Activated naive CD4-positive, alpha-beta T cell treated with anti-CD3 and anti-CD28 coated beads, Interleukin-2, amount 10 ng/mL, durations not matched to agents 7 days and 5 days (primary cell): ENCODE data around the gene GPR153.

Experiments used
- CTCF ChIA-PET: fragments of 350-600 bp; sonication (Branson Sonifier 250); formaldehyde crosslinking; loops from one replicate; lab custom pipeline; 2021; ENCODE audit warnings: antibody characterized with exemption; lab: Charles Lee
- DNase-seq: peaks from one replicate; pipeline ENCODE4 v3.0.0-alpha.2; 2020
- H3K27ac Mint-ChIP-seq: one replicate; pipeline ENCODE4 v1.8.0; 2021; ENCODE audit warnings: mild to moderate bottlenecking, moderate library complexity, mixed read lengths
- H3K27me3 Mint-ChIP-seq: one replicate; pipeline ENCODE4 v1.8.0; 2021; ENCODE audit warnings: mild to moderate bottlenecking, mixed read lengths
- H3K36me3 Mint-ChIP-seq: one replicate; pipeline ENCODE4 v1.8.0; 2021; ENCODE audit warnings: mixed read lengths
- H3K4me1 Mint-ChIP-seq: one replicate; pipeline ENCODE4 v1.8.0; 2021; ENCODE audit warnings: mixed read lengths
- H3K4me3 Mint-ChIP-seq: one replicate; pipeline ENCODE4 v1.8.0; 2021; ENCODE audit warnings: mild to moderate bottlenecking, moderate library complexity, mixed read lengths
- H3K9me3 Mint-ChIP-seq: one replicate; pipeline ENCODE4 v1.8.0; 2021; ENCODE audit warnings: mixed read lengths

The GPR153 gene

DNA sequence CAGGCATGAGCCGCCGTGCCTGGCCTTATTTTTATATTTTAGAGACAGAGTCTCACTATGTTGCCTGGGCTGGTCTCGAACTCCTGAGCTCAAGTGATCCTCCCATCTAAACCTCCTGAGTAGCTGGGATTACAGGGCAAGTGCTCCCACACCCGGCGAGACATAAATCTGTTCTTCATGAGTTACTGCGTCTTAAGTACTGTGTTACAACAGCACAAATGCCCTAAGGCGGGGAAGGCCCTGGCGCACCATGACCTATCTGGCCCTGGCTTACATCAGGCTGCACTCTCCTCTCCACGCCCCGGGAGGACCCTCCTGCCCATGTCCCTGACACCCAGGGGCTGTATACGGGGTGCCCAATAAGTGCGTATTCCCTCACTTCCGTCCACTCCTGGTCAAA is 4.3 kb downstream of the GPR153 start:
- no peak for DNase-seq
- no peaks in the 10 kb centered on the region for H3K36me3 Mint-ChIP-seq
- H3K4me1 Mint-ChIP-seq = peaks cover 10% of the 10 kb centered on the region
- H3K27me3 Mint-ChIP-seq = peaks cover 72% of the 10 kb centered on the region
- H3K9me3 Mint-ChIP-seq = no peaks in the 10 kb centered on the region
- H3K4me3 Mint-ChIP-seq = no peak overlapping the region
- CTCF ChIA-PET = interaction anchor here (2.8 kb wide), 1 partner anchor 10 kb away, joined by 11 read pairs; no protein-coding TSS in a partner anchor
- no peak overlapping the region for H3K27ac Mint-ChIP-seq

GRCh38 chr1:6254691-6255090 is 6.2 kb downstream of the GPR153 start:
- peaks cover 80% of the 10 kb centered on the region for H3K27me3 Mint-ChIP-seq
- DNase-seq = no peak
- no peak overlapping the region for H3K27ac Mint-ChIP-seq
- CTCF ChIA-PET = interaction anchor here (2.8 kb wide), 1 partner anchor 8 kb away, joined by 11 read pairs; no protein-coding TSS in a partner anchor
- no peaks in the 10 kb centered on the region for H3K36me3 Mint-ChIP-seq
- H3K9me3 Mint-ChIP-seq = no peaks in the 10 kb centered on the region
- H3K4me1 Mint-ChIP-seq = peaks cover 7% of the 10 kb centered on the region
- no peak overlapping the region for H3K4me3 Mint-ChIP-seq

DNA sequence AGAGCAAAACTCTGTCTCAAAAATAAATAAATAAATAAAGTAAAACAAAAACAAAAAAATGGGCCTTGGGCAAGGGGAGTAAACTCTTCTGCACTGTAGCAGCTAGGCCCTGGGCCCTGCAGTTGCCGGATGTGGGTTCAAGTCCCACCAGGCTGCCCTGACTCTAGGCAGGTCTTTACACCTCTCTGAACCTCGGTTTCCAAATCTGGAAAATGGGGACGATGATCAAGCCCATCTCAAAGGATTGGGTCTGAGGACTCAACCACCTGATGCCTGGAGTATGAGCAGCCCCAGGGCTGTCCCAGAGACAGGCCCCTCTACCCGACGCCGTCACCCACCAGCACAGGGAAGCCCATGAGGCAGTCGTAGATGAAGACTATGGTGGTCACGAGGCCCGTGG is 7.5 kb downstream of the GPR153 start:
- Mint-ChIP-seq H3K36me3 (no peaks in the 10 kb centered on the region), H3K27ac (no peak overlapping the region), H3K4me1 (peaks cover 2% of the 10 kb centered on the region), H3K27me3 (peaks cover 75% of the 10 kb centered on the region), H3K4me3 (no peak overlapping the region), H3K9me3 (no peaks in the 10 kb centered on the region)
- no peak for DNase-seq
- CTCF ChIA-PET = interaction anchor here (0.6 kb wide), 1 partner anchor 150 kb away, joined by 3 read pairs; no protein-coding TSS in a partner anchor

DNA sequence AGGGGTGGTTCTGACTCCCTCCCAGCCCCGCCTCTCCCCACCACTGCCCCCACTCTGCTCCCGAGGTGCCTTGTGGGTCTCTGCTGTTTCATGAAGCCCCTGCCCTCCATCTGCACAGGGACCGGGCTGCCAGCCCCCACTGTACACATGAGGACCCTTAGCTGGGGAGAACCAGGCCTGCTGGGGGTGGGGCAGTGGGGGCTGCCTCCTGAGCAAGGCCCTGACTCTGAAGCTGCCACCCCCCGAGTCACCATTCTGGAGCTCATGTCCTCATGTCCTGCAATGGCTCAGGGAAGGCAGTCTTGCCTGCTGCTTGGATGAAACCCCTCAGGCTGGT is 8.6 kb downstream of the GPR153 start:
- Mint-ChIP-seq H3K4me1 (peaks cover 5% of the 10 kb centered on the region), H3K4me3 (no peak overlapping the region), H3K27me3 (peaks cover 75% of the 10 kb centered on the region), H3K36me3 (no peaks in the 10 kb centered on the region), H3K27ac (no peak overlapping the region), H3K9me3 (no peaks in the 10 kb centered on the region)
- CTCF ChIA-PET = interaction anchor here (1.0 kb wide), 1 partner anchor 42 kb away, joined by 3 read pairs; no protein-coding TSS in a partner anchor
- no peak for DNase-seq

DNA sequence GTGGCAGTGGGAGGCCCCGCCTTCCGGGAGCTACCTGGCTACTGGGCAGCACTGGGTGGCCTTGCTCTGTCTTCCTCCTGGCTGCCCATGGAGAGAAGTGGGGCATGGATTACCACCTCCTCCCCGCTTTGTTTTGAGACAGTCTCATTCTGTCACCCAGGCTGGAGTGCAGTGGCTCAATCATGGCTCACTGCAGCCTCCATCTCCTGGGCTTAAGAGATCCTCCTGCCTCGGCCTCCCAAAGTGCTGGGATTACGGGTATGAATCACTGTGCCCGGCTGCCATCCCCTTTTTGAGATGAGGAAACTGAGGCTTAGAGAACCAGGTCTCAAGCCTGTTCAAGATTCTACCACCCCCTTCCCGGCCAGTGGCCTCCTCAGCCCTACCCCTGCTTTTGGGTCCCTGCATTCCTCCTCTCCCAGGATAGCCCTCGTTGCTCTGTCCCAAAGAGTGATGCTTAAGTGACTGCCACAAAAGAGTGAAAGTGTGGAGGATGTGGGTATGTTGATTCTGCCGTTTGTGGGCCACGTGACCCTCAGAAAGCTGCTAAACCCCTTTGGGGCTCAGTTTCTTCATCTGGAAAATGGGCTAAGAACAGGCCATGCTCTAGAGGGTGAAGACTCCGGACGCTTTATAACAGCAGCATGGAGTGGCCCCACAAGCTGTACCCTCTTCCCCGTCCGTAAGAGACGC is 9.1 kb downstream of the GPR153 start:
- Mint-ChIP-seq H3K4me3 (no peak overlapping the region), H3K36me3 (no peaks in the 10 kb centered on the region), H3K27ac (no peak overlapping the region), H3K27me3 (peaks cover 75% of the 10 kb centered on the region), H3K4me1 (peaks cover 7% of the 10 kb centered on the region), H3K9me3 (no peaks in the 10 kb centered on the region)
- DNase-seq = no peak
- CTCF ChIA-PET = interaction anchor here (1.0 kb wide), 1 partner anchor 41 kb away, joined by 3 read pairs; no protein-coding TSS in a partner anchor

GRCh38 chr1:6251233-6251632 is 9.7 kb downstream of the GPR153 start:
- CTCF ChIA-PET = interaction anchor here (1.2 to 1.5 kb wide), 2 partner anchors 155 to 172 kb away, joined by 3 to 4 read pairs; no protein-coding TSS in a partner anchor
- peaks cover 13% of the 10 kb centered on the region for H3K4me1 Mint-ChIP-seq
- H3K27me3 Mint-ChIP-seq = peaks cover 78% of the 10 kb centered on the region
- H3K36me3 Mint-ChIP-seq = no peaks in the 10 kb centered on the region
- DNase-seq = no peak
- H3K9me3 Mint-ChIP-seq = no peaks in the 10 kb centered on the region
- no peak overlapping the region for H3K4me3 Mint-ChIP-seq
- H3K27ac Mint-ChIP-seq = no peak overlapping the region

- no peak for DNase-seq
- Mint-ChIP-seq H3K4me3 (no peak overlapping the region), H3K27ac (no peak overlapping the region), H3K4me1 (peaks cover 16% of the 10 kb centered on the region), H3K27me3 (peaks cover 86% of the 10 kb centered on the region), H3K9me3 (no peaks in the 10 kb centered on the region), H3K36me3 (no peaks in the 10 kb centered on the region)
- CTCF ChIA-PET = interaction anchor here (1.2 to 2.9 kb wide), 3 partner anchors 157 to 188 kb away, joined by 3 to 19 read pairs (median 4); no protein-coding TSS in a partner anchor
Measured at GRCh38 chr1:6249739-6250689, 10.9 kb downstream of the GPR153 start.

- H3K4me3 Mint-ChIP-seq = no peak overlapping the region
- H3K4me1 Mint-ChIP-seq = peaks cover 19% of the 10 kb centered on the region
- H3K27ac Mint-ChIP-seq = no peak overlapping the region
- no peaks in the 10 kb centered on the region for H3K9me3 Mint-ChIP-seq
- no peaks in the 10 kb centered on the region for H3K36me3 Mint-ChIP-seq
- DNase-seq = no peak
- peaks cover 88% of the 10 kb centered on the region for H3K27me3 Mint-ChIP-seq
- CTCF ChIA-PET = interaction anchor here (2.9 to 3.9 kb wide), 5 partner anchors 154 to 189 kb away, joined by 13 to 27 read pairs (median 19); partner anchors contain the start of gene HES2
Measured at GRCh38 chr1:6248932-6249738, 11.8 kb downstream of the GPR153 start.

DNA sequence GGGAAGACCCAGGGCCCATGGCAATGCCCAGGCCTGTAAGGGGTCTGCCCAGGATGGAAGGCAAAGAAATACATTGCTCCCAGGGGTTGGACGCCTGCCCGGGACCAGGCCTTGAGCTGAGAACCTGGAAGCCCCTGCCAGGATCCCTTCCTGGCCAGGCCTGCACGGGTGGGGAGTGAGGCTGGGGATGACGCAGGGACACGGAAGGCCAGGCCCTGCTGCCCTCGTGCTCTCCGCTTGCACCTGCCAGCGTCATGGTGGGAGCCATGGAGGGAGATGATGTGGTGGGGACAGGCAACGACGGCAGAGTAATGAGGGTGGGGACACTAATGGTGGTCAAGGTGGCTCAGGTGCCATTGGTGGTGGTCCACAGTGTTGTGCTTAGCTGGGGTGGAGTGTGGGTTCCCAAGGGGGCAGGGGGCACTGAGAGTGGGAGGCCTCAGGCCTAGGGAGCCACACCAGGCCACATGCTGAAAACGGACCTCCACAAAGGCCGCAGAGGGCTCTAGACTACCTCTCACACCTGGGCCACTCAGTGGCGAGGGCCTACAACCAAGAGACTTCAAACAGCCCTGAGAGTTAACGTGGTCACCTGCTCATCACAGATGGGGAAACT is 12.6 kb downstream of the GPR153 start:
- H3K4me1 Mint-ChIP-seq = peaks cover 19% of the 10 kb centered on the region
- H3K36me3 Mint-ChIP-seq = no peaks in the 10 kb centered on the region
- CTCF ChIA-PET = interaction anchor here (1.3 to 3.9 kb wide), 11 partner anchors 10 to 190 kb away, joined by 4 to 37 read pairs (median 13); partner anchors contain the start of gene HES2
- peaks cover 94% of the 10 kb centered on the region for H3K27me3 Mint-ChIP-seq
- H3K4me3 Mint-ChIP-seq = no peak overlapping the region
- H3K27ac Mint-ChIP-seq = no peak overlapping the region
- no peaks in the 10 kb centered on the region for H3K9me3 Mint-ChIP-seq
- DNase-seq = no peak

DNA sequence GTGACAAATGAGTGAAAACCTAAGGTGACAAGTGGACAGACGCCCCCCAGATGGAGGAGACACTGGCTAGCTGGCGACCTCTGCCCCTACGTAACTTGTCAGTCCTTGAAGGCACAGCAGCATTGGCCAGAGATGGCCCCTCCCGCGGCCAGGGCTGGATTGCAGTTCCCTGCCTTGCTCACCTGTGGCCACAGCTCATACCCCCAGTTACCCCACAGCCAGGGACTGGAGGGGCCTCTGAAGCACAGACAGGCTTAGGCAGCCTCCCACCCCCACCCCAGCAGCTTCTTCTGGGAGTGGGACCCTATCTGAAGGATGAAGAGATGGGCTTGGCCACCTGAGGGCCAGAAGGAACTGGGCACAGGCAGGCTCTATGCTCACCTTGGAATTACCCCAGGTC is 13.2 kb downstream of the GPR153 start:
- H3K27me3 Mint-ChIP-seq = peaks cover 95% of the 10 kb centered on the region
- H3K9me3 Mint-ChIP-seq = no peaks in the 10 kb centered on the region
- no peak overlapping the region for H3K4me3 Mint-ChIP-seq
- DNase-seq = no peak
- H3K4me1 Mint-ChIP-seq = peaks cover 19% of the 10 kb centered on the region
- no peaks in the 10 kb centered on the region for H3K36me3 Mint-ChIP-seq
- CTCF ChIA-PET = interaction anchor here (0.9 to 3.9 kb wide), 22 partner anchors 8 to 241 kb away, joined by 3 to 37 read pairs (median 6); partner anchors contain the start of gene HES2
- H3K27ac Mint-ChIP-seq = no peak overlapping the region

- Mint-ChIP-seq H3K4me1 (peaks cover 19% of the 10 kb centered on the region), H3K9me3 (no peaks in the 10 kb centered on the region), H3K27me3 (peaks cover 92% of the 10 kb centered on the region), H3K36me3 (no peaks in the 10 kb centered on the region), H3K27ac (no peak overlapping the region), H3K4me3 (peak overlapping the region; percentile 55)
- DNase-seq = peak; percentile 87
- CTCF ChIA-PET = interaction anchor here (0.7 to 3.9 kb wide), 34 partner anchors 9 to 333 kb away, joined by 3 to 37 read pairs (median 4); partner anchors contain the start of genes ACOT7 and HES2
Measured at GRCh38 chr1:6246497-6247467, 14.1 kb downstream of the GPR153 start.

DNA sequence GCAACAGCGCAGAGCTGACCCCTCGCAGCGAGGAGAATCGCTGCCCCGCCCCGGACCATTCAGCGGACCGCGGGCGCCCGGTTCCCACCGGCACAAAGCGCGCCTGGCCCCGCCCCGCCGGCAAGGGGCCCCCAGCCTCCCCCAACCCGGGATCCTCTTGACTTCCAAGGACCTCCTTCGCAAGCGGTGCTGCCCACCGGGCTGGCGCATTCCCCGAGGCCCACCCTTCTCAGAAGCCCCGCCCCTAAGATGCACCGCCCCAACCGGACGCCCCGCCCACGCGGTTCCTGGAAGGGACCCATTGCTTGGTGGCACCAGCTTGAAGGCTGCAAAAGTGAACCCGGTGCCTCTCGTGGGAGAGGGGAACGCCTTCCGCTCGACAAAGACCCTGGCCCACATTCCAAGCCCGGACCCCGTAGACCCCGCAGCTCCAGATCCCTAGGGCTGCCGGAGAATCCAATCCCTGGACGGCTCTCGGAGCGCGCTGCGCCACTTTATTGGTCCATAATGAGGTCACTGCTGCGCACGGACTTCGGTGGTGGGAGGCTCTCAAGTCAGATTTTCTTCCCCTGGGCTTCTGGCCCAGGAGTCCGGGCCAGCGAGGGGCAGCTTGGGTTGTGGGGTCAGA is 14.9 kb downstream of the GPR153 start:
- Mint-ChIP-seq H3K4me3 (peak overlapping the region; percentile 55), H3K4me1 (peaks cover 26% of the 10 kb centered on the region), H3K9me3 (no peaks in the 10 kb centered on the region), H3K27me3 (peaks cover 92% of the 10 kb centered on the region), H3K36me3 (no peaks in the 10 kb centered on the region), H3K27ac (no peak overlapping the region)
- peak; percentile 76 for DNase-seq
- CTCF ChIA-PET = interaction anchor here (0.7 to 3.9 kb wide), 22 partner anchors 9 to 334 kb away, joined by 3 to 37 read pairs (median 6); partner anchors contain the start of genes ACOT7 and HES2
